HEK293 (cell line): ENCODE results near the gene ATMIN.

ENCODE experiments used
- GLI2 ChIP-seq: fragments of 450-650 bp; formaldehyde crosslinking; IDR thresholded peaks from 2 replicates; pipeline ENCODE4; 2017; ENCODE audit warnings: missing biosample characterization, missing genetic modification characterization, low read depth, borderline replicate concordance
- MZF1 ChIP-seq: fragments of 450-650 bp; formaldehyde crosslinking; IDR thresholded peaks from 2 replicates; pipeline ENCODE4 v1.5.1; 2017; ENCODE audit warnings: missing biosample characterization, missing genetic modification characterization, borderline replicate concordance
- REST ChIP-seq: fragments of 450-650 bp; formaldehyde crosslinking; IDR thresholded peaks from 2 replicates; pipeline ENCODE4 v1.5.1; 2016; ENCODE audit warnings: missing biosample characterization, missing genetic modification characterization
- ZBTB11 ChIP-seq: fragments of 450-650 bp; formaldehyde crosslinking; conservative IDR thresholded peaks from 2 replicates; pipeline ENCODE4 v1.5.1; 2016; ENCODE audit warnings: low read depth, missing biosample characterization, missing genetic modification characterization
- ZNF132 ChIP-seq: fragments of 450-650 bp; formaldehyde crosslinking; IDR thresholded peaks from 2 replicates; pipeline ENCODE4 v1.5.1; 2017; ENCODE audit warnings: missing biosample characterization, missing genetic modification characterization, borderline replicate concordance
- ZNF138 ChIP-seq: fragments of 450-650 bp; formaldehyde crosslinking; IDR thresholded peaks from 2 replicates; pipeline ENCODE4 v1.5.1; 2016; ENCODE audit warnings: missing biosample characterization, missing genetic modification characterization, borderline replicate concordance
- ZNF223 ChIP-seq: fragments of 450-650 bp; formaldehyde crosslinking; IDR thresholded peaks from 2 replicates; pipeline ENCODE4 v1.5.1; 2016; ENCODE audit warnings: missing biosample characterization, missing genetic modification characterization
- ZNF311 ChIP-seq: fragments of 450-650 bp; formaldehyde crosslinking; IDR thresholded peaks from 2 replicates; pipeline ENCODE4 v1.5.1; 2017; ENCODE audit warnings: missing biosample characterization, missing genetic modification characterization, borderline replicate concordance
- ZNF426 ChIP-seq: fragments of 450-650 bp; formaldehyde crosslinking; IDR thresholded peaks from 2 replicates; pipeline ENCODE4 v1.5.1; 2017; ENCODE audit warnings: missing biosample characterization, missing genetic modification characterization, mild to moderate bottlenecking, inconsistent platforms, moderate library complexity
- ZNF514 ChIP-seq: fragments of 450-650 bp; formaldehyde crosslinking; IDR thresholded peaks from 2 replicates; pipeline ENCODE4 v1.5.1; 2016; ENCODE audit warnings: missing biosample characterization, missing genetic modification characterization
- ZNF530 ChIP-seq: fragments of 450-650 bp; formaldehyde crosslinking; IDR thresholded peaks from 2 replicates; pipeline ENCODE4 v1.5.1; 2016; ENCODE audit warnings: low read depth, missing biosample characterization, missing genetic modification characterization
- ZNF558 ChIP-seq: fragments of 450-650 bp; formaldehyde crosslinking; IDR thresholded peaks from 2 replicates; pipeline ENCODE4 v1.5.1; 2016; ENCODE audit warnings: missing biosample characterization, missing genetic modification characterization
- ZNF626 ChIP-seq: fragments of 450-650 bp; sonication (Bioruptor Pico); formaldehyde crosslinking; IDR thresholded peaks from 2 replicates; pipeline ENCODE4 v1.5.1; 2018; ENCODE audit warnings: missing biosample characterization, missing genetic modification characterization, inconsistent platforms
- ZNF777 ChIP-seq: fragments of 450-650 bp; formaldehyde crosslinking; IDR thresholded peaks from 2 replicates; pipeline ENCODE4 v1.5.1; 2017; ENCODE audit warnings: missing biosample characterization, missing genetic modification characterization, borderline replicate concordance
- ZNF791 ChIP-seq: fragments of 450-650 bp; formaldehyde crosslinking; IDR thresholded peaks from 2 replicates; pipeline ENCODE4 v1.5.1; 2016; ENCODE audit warnings: missing biosample characterization, missing genetic modification characterization
- ZSCAN23 ChIP-seq: fragments of 450-650 bp; formaldehyde crosslinking; IDR thresholded peaks from 2 replicates; pipeline ENCODE4 v1.5.1; 2016; ENCODE audit warnings: missing biosample characterization, missing genetic modification characterization
- ZSCAN30 ChIP-seq: fragments of 450-650 bp; IDR thresholded peaks from 2 replicates; pipeline ENCODE4 v1.5.1; 2018; ENCODE audit warnings: missing biosample characterization, mild to moderate bottlenecking, missing genetic modification characterization, moderate library complexity
- ZSCAN5A ChIP-seq: fragments of 450-650 bp; formaldehyde crosslinking; IDR thresholded peaks from 2 replicates; pipeline ENCODE4 v1.5.1; 2016; ENCODE audit warnings: missing biosample characterization, missing genetic modification characterization
- TF ChIP-seq, protein P1 (sequence below): fragments of 450-650 bp; IDR thresholded peaks from 2 replicates; pipeline ENCODE4 v1.5.1; 2018; ENCODE audit warnings: missing biosample characterization, missing genetic modification characterization
- TF ChIP-seq, protein P2 (sequence below): fragments of 450-650 bp; formaldehyde crosslinking; IDR thresholded peaks from 2 replicates; pipeline ENCODE4 v1.5.1; 2016; ENCODE audit warnings: missing biosample characterization, missing genetic modification characterization
- TF ChIP-seq, protein P3 (sequence below): fragments of 450-650 bp; formaldehyde crosslinking; IDR thresholded peaks from 2 replicates; pipeline ENCODE4 v1.5.1; 2017; ENCODE audit warnings: missing biosample characterization, missing genetic modification characterization

ATMIN gene

DNA sequence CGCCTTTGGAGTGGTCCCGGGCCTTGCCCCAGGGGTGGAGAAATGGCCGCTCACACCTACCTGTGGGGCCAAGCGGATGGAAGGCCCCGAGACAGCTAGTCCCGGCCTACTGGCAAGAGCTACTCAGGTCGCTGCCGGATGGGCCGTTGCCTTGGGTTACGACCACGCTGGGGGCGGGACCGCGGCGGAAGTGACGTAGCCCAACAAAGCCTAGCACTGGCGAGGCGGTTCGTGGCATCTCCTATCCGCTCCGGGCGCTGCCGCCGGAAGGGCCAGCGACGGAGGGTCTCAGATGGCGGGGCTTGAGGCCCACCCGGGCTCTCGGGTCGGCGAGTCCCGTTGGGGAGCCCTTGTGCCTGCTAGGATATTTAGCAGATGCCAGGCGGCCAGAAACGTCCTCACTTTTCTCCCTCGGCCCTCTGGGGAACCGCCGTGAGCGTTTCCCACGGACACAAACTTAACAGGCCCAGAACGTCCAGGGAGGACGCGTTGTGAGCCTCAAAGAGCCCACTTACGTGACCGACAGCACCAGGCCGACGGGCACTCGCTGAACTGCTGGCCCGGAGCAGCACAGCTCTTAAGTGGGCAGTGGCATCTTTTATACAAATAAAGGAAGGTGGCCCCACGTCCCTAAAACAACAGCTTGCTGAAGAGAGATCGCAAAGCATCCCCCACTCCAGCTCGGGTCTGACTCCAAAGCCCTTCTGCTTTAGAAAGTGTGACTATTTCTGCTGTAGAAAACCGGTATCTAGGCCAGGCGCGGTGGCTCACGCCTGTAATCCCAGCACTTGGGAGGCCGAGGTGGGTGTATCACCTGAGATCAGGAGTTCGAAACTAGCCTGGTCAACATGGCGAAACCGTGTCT, 41.7 kb downstream of the ATMIN start, which contains the start of gene C16orf46 (continued):
- TF ChIP-seq ZSCAN30 (tag by site-specific recombination) (peak; percentile 50; the same call in 1 of the 2 replicates), GLI2 (no peak), MZF1 (no peak), ZNF514 (tag by site-specific recombination) (no peak), ZBTB11 (tag by site-specific recombination) (peak; percentile 97), ZNF777 (tag by site-specific recombination) (no peak), ZNF132 (tag by site-specific recombination) (no peak), ZNF558 (tag by site-specific recombination) (no peak), ZNF626 (tag by site-specific recombination) (no peak), REST (tag by site-specific recombination) (no peak), ZNF426 (no peak), ZSCAN23 (tag by site-specific recombination) (no peak), ZNF791 (no peak), ZNF311 (no peak), ZSCAN5A (no peak), ZNF138 (no peak), ZNF223 (tag by site-specific recombination) (no peak), ZNF530 (tag by site-specific recombination) (no peak)
- TF ChIP-seq, protein P1, sequence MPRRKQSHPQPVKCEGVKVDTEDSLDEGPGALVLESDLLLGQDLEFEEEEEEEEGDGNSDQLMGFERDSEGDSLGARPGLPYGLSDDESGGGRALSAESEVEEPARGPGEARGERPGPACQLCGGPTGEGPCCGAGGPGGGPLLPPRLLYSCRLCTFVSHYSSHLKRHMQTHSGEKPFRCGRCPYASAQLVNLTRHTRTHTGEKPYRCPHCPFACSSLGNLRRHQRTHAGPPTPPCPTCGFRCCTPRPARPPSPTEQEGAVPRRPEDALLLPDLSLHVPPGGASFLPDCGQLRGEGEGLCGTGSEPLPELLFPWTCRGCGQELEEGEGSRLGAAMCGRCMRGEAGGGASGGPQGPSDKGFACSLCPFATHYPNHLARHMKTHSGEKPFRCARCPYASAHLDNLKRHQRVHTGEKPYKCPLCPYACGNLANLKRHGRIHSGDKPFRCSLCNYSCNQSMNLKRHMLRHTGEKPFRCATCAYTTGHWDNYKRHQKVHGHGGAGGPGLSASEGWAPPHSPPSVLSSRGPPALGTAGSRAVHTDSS (tag by site-specific recombination), result no peak
- TF ChIP-seq, protein P2, sequence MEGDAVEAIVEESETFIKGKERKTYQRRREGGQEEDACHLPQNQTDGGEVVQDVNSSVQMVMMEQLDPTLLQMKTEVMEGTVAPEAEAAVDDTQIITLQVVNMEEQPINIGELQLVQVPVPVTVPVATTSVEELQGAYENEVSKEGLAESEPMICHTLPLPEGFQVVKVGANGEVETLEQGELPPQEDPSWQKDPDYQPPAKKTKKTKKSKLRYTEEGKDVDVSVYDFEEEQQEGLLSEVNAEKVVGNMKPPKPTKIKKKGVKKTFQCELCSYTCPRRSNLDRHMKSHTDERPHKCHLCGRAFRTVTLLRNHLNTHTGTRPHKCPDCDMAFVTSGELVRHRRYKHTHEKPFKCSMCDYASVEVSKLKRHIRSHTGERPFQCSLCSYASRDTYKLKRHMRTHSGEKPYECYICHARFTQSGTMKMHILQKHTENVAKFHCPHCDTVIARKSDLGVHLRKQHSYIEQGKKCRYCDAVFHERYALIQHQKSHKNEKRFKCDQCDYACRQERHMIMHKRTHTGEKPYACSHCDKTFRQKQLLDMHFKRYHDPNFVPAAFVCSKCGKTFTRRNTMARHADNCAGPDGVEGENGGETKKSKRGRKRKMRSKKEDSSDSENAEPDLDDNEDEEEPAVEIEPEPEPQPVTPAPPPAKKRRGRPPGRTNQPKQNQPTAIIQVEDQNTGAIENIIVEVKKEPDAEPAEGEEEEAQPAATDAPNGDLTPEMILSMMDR (tag by site-specific recombination), result no peak
- TF ChIP-seq, protein P3, sequence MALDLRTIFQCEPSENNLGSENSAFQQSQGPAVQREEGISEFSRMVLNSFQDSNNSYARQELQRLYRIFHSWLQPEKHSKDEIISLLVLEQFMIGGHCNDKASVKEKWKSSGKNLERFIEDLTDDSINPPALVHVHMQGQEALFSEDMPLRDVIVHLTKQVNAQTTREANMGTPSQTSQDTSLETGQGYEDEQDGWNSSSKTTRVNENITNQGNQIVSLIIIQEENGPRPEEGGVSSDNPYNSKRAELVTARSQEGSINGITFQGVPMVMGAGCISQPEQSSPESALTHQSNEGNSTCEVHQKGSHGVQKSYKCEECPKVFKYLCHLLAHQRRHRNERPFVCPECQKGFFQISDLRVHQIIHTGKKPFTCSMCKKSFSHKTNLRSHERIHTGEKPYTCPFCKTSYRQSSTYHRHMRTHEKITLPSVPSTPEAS (tag by site-specific recombination), result no peak
